OCI-LY3 (cell line): Measurements from ENCODE around the gene GRIK5.

Experiments used
- CTCF ChIP-seq: fragments of 200-600, 300-600 bp; sonication (generic); IDR thresholded peaks from 2 replicates; pipeline ENCODE4 v1.5.1; 2014; ENCODE audit warnings: antibody characterized with exemption, low read length, low read depth
- EZH2phosphoT487 ChIP-seq: fragments of 200-600 bp; shearing (Covaris generic); IDR thresholded peaks from 2 replicates; pipeline ENCODE4 v1.6.1; 2018; ENCODE audit warnings: antibody characterized with exemption, mixed run types, low read depth

GRCh38 chr19:41999071-41999877 is 70.7 kb downstream of the GRIK5 start:
- TF ChIP-seq CTCF = no peak
- TF ChIP-seq EZH2phosphoT487 = no peak
